GM21717 (cell line): ENCODE data around the gene PPM1L.

ENCODE experiments used
- ATAC-seq: cut with Tn5 transposase; IDR thresholded peaks from one replicate; pipeline ENCODE4 v1.9.1; 2021; ENCODE audit warnings: mild to moderate bottlenecking, moderate library complexity; ENCODE audit not compliant: unreplicated experiment

PPM1L gene

DNA sequence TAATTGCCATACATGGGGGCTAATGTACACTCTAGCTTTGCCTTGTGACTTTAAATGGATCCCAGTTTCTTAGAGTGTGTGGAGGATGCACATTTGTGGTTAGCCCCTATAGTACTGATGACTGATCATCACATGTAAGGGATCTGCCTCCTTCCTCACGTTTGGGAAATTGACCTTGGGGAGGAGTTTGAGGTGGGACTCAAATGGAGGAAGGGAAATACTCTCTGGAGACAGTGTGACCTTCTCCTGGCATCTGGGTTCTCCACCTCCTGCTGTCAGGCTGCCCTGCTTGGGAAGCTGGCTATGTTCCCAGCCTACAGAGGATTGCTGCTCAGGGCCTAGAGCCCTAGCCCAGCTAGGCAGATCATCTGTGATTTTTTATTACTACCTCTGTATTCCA is 48.7 kb downstream of the PPM1L start:
- ATAC-seq = no peak

DNA sequence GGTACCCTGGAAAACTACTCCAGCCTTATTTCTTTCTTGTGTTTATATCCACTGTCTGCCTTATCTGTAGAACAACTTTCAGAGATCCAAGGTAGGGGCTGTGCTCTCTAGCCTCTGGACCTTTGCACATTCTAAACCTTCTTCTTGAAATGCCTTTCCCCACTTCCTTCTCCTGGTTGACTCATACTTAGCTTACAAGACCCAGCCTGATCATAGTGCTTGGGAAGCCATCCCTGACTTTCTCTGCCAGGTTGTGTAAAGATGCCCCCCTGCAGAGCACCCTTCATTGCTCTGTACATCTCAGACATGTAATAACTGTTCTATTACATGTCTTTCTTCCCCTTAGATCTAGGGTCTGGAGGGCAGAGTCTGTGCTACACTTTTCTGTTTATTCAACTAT is 50.1 kb downstream of the PPM1L start:
- no peak for ATAC-seq

DNA sequence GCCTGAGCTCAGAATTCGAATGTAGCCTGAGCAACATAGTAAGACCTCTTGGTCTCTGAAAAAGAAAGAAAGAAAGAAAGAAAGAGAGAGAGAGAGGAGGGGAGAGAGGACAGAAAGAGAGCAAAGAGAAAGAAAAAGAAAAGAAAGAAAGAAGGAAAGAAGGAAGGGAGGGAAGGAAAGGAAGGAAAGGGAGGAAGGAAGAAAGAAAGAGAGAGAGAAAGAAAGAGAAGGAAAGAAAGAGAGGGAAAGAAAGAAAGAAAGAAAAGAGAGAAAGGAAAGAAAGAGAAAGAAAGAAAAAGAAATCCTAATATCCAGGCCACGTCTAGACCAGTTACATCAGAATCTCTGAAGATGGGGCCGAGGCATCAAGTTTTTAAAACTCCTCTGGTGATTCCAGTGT is 50.7 kb downstream of the PPM1L start:
- no peak for ATAC-seq

DNA sequence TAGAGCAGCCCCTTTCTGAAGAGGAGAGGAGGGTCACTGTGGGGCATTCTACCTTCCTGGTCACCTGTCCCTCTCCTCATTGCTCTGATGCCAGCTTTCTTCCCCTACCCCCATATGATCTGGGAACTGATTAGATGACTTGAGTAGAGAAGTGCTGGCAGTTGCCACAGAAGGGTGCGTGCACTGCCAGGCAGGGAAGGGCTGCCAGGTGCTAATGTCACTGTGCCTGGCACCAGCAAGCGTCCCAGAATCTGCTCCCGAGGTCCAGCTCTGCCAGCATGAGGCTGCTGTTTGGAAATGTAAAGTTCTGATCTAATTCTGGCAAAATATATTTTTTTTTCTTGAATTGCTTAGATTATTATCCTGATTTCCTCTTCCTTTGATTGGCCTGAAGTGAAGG is 52.8 kb downstream of the PPM1L start:
- ATAC-seq = no peak

DNA sequence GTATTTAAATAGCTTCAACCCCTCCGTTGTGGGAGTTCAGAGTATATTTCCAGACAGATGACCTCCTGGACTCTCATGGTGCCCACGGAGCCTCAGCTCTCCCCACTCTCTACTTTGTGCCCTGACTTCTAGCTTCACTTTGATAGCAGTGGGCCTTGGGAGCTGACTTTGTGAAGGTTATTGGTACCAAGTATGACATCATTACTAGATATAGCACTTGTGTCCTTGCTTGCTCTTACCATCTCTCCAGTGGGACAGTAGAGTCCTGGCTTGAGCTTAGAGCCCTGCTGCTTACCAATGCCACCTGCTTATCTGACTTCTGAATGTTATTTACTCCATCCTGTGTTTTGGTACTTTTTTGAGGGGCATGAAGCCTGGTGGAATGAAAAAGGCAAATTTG is 53.4 kb downstream of the PPM1L start:
- no peak for ATAC-seq

DNA sequence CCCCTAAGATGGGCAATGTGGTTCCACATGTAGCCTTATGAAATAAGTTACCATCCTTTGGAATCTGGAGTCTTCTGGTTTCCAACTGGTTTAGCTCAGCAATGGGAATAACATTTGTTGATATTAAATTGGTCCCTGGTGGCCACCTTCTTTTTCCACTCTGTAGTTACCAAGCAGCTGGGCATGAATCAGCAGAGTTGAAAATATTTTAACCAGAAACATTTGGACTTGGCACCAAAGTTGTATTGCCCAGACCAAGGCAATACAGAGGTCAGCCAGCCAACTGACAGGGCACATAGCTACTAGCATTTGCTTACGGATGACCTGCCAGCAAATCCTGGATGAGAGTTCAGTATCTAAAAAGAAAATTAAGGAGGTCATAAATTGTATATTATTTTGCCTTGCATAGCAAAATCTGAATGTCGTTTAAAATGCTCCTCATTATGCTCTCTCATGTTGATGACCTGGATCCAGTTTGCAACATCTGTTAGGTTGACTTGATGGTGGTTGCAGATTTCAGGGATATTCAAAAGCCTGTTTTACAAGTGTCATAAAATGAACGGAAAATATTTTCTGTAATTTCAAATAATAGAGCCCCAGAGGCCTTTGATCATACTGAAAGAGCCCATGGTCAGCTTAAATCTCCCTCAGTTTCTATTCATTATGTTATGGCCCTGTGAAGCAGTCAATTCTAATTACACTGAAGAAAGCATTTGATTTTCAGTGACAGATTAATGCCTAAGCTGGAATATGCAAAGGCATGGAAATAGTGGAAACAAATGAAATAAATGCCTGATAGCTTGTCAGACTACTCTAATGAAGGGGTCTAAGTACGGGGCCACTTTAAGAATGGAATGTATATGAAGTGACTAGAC is 54.6 kb downstream of the PPM1L start:
- no peak for ATAC-seq

DNA sequence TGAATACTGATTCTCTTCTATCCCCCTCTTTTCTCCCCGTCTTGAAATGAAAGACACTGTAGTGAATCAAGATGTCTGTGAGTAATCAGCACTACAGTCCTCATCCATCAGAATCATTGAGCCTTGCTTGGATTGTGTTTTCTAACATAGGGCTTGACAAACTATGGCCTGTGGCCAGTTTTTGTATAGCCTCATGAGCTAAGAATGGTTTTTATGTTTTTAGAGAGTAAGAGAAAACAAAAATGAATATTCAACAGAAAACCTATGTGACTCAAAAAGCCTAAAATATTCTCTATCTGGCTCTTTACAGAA is 55.2 kb downstream of the PPM1L start:
- no peak for ATAC-seq

DNA sequence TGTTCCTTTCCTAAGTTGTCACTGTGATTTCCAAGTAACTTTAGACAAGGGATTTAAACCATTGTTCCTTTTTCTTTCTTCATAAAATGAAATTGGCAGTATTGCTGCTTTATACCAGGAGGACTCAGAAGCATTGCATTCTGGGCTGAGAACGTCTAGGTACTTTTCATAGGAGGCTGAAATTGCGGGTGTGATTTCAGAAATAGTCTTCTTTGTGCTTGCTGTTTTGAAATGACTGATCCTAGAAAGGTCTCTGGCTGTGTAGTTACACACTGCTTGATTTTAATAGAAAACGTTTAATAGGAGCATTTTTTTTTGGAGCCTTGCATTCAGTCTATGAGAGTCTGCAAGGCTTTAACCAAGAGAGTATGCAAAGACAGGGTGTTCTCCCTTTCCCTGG is 56.3 kb downstream of the PPM1L start:
- ATAC-seq = no peak

DNA sequence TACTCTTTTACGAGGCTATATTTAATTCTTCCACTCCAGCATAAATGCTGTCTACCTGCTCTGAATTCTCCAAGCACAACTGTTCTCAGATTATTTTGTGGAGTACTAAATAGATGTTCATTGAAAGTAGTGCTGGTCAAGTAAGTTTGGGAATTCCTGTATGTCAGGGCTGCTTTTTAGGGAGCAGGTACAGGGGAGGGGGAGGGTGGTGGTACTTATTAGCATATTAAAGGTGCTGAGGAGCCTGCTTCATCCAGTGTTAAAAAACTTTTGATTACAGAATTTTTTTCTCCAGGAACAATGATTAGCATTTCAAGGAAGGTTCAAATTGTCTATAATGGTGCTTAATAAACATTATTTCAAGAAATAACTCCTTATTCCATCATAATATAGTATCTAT is 59.2 kb downstream of the PPM1L start:
- ATAC-seq = no peak

DNA sequence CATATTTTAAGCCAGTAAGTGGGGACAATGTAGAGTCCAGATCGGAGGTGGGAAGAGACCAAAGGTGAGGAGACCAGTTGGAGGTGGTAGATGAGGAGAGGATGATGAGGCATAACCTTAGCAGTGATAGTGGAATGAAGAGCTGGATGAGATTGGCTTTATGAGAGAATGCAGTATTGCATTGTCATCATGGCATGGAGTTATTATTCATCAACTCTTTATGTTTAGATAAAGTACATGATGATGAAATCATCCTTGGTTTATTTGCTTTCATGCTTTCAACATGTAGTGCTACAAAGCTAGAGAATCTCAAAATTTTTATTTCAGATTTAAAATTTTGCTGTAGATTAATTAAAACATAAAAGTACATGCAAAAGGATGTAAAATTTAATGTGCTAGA is 64.0 kb downstream of the PPM1L start:
- no peak for ATAC-seq

DNA sequence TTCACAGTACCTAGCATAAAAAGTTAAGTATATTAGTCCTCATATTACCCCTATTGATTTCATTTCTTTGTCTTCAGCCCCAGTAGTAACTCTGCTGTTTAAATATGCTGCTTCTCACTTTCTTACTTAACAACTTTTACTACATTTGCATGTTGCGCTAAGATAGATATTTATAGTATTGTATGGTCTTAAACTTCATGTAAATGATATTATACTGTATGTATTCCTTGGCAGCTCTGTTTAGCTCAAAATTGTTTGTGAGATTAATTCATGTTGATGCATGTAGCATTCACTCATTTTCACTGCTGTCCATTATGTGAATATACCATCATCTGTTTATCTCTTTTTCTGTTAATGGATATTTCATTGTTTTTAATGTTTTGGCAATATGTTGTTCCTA is 64.4 kb downstream of the PPM1L start:
- no peak for ATAC-seq

DNA sequence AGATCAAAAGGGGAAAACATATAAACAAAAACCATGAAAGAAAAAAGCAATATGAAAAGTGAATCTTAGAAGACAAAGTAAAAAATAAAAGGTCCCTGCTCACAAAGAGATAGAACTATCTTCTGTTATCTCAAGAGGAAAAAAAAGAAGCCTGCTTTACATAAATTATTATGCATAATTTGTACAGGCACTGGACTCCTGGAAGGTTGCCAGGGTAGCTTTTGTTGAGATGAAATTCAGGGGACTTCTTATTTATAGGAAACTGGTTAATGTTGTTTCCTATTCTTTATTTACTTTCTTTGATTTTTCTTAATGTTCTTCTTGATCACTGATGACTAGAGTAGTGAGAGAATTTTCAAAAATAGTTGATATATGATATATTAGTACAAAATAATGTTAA is 66.9 kb downstream of the PPM1L start:
- no peak for ATAC-seq

DNA sequence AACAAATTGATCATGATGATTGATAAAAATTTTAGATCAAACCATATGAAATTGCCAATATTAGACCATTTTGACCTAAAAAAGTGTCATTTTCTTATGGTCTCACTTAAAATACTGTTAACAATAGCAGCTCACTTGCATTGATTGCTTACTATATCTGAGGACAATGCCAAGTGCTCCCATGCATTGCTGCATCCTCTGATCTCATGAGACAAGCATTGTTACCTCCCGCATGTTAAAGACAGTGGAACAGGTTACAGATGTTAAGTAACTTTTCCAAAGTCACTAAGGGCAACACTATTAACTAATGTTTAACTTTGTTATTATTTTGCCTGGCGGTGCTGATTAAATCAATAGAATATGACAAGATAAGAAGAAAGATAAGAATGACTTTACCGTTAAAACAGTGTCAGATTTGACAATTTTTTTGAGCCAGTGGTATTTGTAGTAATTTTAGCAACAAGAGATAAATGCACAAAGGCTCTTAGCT is 69.3 kb downstream of the PPM1L start:
- no peak for ATAC-seq

DNA sequence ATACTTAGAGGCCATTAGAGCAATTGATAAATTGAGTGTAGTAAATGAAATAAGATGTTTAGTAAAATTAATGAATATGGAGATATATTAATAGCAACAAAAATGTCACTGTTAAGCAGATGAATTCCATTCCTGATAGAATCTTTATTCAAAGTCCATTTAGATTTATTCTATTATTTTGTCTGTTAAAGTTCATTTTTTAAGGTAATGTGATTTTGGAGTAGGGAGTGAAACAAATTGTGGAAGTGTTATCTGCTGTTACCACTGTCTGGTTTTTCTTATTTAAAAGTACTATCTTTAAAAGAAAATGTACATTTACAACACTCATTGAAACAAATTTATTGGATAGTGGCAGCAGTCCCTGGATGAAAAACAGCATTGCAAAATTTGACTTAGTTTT is 70.4 kb downstream of the PPM1L start:
- no peak for ATAC-seq

DNA sequence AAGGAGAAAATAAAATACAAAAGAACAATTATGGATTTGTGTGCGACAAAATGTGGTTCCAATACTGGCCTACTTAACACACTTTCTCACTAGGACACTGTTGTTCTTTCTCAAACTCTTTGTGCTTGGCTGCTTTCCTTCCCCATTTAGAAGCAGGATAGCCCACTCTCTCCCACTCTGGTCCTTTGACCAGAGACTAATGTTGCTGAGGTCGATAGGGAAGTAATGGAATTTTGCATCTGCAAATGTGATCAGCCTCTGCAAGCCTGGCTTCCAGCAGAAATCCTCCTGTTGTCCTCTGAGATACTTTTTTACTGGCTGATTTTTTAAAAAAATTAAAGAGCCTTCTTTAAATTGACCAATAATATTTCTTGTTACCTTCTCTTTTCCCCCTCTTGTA is 71.0 kb downstream of the PPM1L start:
- no peak for ATAC-seq

DNA sequence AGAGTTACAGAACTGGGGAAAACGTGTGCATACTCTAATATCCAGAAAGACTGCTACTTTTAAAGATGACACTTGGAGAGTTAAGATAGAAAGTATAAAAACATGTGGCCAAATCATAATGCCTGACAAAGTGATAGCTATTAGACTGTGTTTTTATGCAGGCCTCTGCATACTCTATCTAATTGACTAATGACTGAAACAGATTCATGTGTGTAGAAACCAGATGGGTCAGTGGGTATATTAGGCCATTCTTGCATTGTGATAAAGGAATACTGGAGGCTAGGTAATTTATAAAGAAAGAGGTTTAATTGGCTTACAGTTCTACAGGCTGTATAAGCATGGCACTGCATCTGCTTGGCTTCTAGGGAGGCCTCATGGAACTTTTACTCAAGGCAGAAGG is 71.5 kb downstream of the PPM1L start:
- no peak for ATAC-seq

DNA sequence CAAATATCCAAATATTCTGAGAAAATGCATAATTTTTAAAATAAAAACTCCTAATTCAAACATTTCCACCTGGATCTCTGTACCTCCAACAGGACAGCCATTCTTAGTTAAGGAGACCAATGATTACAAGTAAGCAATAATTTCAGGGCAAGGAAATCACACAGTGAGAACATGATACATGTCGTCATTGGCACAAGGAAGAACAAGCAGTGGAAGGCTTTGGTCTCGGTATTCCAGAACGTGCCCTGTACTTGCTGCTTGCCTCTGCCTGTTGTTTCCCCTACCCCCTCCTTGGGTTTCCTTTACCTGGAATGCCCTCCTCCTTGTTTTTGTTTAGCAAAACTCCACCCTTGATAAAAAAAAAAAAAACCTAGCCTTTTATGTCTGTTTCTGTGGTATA is 72.8 kb downstream of the PPM1L start:
- ATAC-seq = no peak

DNA sequence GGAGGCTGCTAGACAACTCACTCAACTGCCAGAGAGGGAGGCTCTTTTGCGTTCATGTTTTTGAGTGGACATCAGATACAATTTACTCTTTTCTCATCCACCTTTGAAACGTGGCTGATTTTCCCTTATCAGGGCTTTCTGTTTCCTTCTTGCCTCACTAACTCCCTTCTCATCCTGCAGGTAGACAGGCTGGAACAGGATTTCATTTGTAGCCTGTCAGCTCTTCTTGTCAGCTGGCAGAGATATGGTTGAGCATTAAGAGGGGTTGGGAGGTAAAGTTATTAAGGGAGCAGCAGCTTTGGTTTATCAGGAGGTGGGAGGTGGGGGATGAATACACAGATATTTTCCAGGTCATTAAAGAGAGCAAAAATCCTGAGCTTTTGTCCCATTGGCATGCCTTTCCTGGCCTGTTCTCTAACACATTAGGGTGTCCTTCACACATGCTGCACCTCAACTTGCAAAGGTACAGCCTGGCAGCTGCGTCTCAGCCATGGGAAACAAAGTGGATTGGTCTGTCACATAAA is 73.5 kb downstream of the PPM1L start:
- ATAC-seq = no peak

DNA sequence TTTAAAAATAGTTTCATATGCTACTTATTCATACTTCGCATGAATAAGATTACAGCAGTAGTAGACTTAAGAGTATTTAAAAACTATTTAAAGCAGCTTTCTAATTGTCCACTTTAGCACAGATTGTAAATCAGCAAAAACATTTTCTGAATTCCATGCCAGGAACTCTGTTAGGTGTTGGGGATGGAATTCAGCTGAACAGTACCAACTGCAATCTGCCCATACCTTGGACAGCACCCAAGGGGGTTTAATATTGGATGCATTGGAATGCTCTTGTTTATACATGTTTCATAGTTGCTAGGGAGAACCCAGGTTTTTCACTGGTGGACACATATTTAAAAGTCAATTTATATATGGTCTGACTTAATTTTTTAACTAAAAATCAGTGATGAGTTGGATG is 74.8 kb downstream of the PPM1L start:
- no peak for ATAC-seq

DNA sequence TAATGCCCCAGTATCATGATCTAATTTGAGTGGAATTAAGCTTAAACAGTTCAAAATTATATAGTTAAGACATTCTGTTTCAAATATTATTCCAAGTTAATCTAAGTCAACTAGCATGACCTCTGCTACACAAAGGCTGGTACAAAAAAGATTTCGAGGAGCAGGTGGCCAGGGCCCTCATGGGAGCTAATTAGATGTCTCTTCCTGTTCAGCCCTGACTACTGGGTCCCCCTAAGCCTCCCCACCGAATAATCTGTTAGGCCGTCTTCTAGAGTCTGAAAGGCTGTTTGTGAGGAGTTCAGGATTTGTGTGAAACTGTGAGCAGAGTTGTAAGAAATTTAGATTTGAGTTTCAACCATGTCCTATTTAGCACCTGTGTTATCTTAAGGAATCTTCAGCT is 75.4 kb downstream of the PPM1L start:
- ATAC-seq = no peak

DNA sequence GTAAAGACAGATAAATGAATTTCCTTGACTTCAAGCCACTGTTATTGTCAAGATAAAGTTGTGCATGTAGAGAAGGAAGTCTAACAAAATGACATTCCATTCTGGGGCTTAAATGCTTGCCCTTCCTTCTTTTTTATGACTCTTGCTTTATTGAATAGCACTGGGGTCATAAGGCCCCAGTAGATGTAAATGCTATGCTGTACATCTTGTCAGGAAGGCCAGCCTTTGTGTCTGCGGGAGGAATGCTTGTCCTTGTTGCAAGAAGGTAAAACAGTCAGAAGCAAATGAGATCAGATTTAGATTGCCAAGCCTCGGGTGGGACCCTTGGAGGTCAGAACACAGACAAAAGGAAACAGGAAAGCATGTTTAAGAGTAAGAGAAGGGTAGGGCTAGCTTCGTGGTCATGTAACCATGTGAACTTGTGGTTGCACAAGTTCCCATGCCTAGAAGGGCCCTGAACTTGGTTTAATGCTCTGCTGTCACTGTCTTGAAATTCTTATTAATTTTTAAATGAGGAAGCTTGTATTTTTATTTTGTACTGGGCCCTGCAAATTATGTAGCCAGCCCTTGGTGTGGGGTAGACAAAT is 81.5 kb downstream of the PPM1L start:
- no peak for ATAC-seq

DNA sequence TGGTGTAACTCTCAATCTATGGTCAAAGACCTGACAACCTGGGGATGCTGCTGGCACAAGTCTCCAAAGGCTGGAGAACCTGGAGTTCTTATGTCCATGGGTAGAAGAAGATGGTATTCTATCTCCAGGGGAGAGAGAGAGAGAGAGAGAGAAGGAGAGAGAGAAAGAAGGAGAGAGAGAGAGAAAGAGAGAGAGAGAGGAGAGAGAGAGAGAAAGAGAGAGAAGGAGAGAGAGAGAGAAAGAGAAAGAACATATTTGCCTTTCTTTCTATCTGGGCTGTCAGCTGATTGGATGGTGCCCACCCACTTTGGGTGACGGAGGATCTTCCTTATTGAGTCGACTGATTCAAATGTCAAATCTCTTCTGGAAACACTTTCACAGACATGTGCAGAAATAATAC is 84.6 kb downstream of the PPM1L start:
- no peak for ATAC-seq

DNA sequence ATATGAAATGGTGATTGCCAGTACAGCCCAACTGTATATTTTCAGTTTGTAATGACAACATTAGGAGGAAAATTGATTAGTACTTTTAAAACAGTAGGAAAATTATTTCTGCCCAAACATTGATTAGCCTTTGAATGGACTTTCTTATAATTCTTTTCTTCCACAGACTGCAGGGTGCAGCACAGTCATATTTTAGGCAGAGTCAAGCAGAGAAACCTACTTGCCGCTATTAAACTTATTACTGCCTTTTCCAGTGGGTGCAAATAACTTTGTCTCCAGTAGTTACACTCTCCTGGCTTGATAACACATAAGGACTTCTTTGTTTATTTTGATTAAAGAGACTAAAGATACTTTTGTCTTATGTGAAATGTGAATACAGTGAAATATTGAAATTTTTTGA is 85.4 kb downstream of the PPM1L start:
- ATAC-seq = no peak
